Right atrium auricular region (tissue), 2 donors: ENCODE data around the gene THSD4. TPM values are rescaled to one million over a fixed set of nuclear protein-coding genes. Genes with fewer than 3 reads are reported as not detected.

Source experiments
- DNase-seq: peaks from one replicate; pipeline ENCODE4 v3.0.0-alpha.2; 2019; ENCODE audit warnings: low spot score
- H3K27ac ChIP-seq, 2 donors: fragments of 200-600 bp; sonication (generic); 1 replicate in 1 of 2; 2 replicates in 1 of 2; pipeline ENCODE4 v1.5.1; 2016 to 2019
- H3K27me3 ChIP-seq, 2 donors: fragments of 200-600 bp; sonication (generic); one replicate each; pipeline versions ENCODE4 v1.5.1 to v1.6.0; 2017 to 2019
- H3K36me3 ChIP-seq: fragments of 200-600 bp; sonication (generic); one replicate; pipeline ENCODE4 v1.5.1; 2016
- H3K4me1 ChIP-seq, 2 donors: fragments of 200-600 bp; sonication (generic); one replicate each; pipeline versions ENCODE4 v1.5.1 to v1.6.0; 2017 to 2019
- H3K4me3 ChIP-seq, 2 donors: fragments of 200-600 bp; sonication (generic); 1 replicate in 1 of 2; 2 replicates in 1 of 2; pipeline ENCODE4 v1.5.1; 2017 to 2019; ENCODE audit warnings: mild to moderate bottlenecking in 1 of 2, moderate library complexity in 1 of 2
- H3K9me3 ChIP-seq, 2 donors: fragments of 200-600 bp; sonication (generic); one replicate each; pipeline ENCODE4 v1.5.1; 2019
- CTCF ChIP-seq, 2 donors: fragments of 200-600 bp; sonication (generic); IDR thresholded peaks; one replicate each; pipeline ENCODE4 v1.5.1; 2019; ENCODE audit warnings: antibody characterized with exemption in 2 of 2
- total RNA-seq, 2 donors: library from RNA; depleted of rRNA; stranded (reverse); fragments of >200 nt; gene quantifications; one replicate each; pipeline ENCODE4 v1.1.0, GENCODE V29; 2016

The THSD4 gene
- total RNA-seq, 2 donors from 2014 or later = 41.2 to 85.3 TPM

DNA sequence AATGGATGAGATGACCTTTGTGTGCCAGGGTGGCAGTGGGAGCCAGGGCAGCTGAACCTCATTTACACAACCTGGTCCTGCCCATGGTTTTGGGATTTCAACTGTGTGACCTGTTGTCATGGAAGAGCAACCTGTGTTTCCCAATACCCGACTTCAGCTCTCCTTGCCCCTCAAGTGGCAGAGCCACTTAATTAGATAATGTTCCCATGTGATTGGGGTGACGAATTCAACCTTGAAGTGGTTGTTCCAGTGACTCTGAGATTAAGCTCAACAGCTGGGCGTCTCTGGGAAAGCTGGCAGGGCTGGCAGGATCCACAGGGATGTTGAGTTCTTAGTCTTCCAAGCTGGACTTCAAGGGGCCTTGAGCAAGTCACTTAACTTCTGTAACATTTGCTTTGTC is 71.0 kb downstream of the THSD4 start:
- Histone ChIP-seq H3K36me3 (no peaks in the 10 kb centered on the region), H3K9me3 (no peaks in the 10 kb centered on the region), H3K4me1 (peaks cover 0 to 17% of the 10 kb centered on the region in 2 donors), H3K27ac (peak overlapping the region; percentile 69 to 84), H3K27me3 (no peaks in the 10 kb centered on the region), H3K4me3 (no peak overlapping the region)
- no peak for TF ChIP-seq CTCF (IDR thresholded peaks at IDR 0.05)
- no peak for DNase-seq

DNA sequence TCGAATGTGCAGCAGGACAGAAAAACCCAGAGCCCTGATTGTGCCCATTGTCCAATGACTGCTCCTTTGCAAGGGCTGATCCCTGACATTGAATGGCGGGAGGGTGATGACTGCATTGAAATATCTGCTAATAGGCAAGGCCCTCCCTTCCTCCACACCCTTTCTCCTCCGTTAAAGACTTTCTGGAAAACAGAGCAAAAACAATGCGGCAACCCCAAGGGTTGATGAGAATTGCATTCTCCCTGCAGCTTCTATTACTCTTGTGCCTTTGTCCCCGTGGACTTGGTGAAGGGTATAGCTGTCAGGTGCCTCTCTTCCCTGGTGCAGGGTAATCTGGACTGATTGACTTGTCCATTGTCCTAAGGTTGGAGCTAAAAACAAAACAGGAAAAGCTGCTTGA is 71.8 kb downstream of the THSD4 start:
- no peaks in the 10 kb centered on the region for H3K27me3 ChIP-seq
- peaks cover 0 to 17% of the 10 kb centered on the region in 2 donors for H3K4me1 ChIP-seq
- no peaks in the 10 kb centered on the region for H3K9me3 ChIP-seq
- peak overlapping the region; percentile 69 to 84 for H3K27ac ChIP-seq
- TF ChIP-seq CTCF (IDR thresholded peaks at IDR 0.05) = no peak
- H3K36me3 ChIP-seq = no peaks in the 10 kb centered on the region
- no peak overlapping the region for H3K4me3 ChIP-seq
- no peak for DNase-seq

- Histone ChIP-seq H3K9me3 (no peaks in the 10 kb centered on the region), H3K27me3 (no peaks in the 10 kb centered on the region), H3K4me3 (no peak overlapping the region), H3K4me1 (peaks cover 0 to 17% of the 10 kb centered on the region in 2 donors), H3K36me3 (no peaks in the 10 kb centered on the region), H3K27ac (peak overlapping the region; percentile 69 to 84)
- no peak for TF ChIP-seq CTCF (IDR thresholded peaks at IDR 0.05)
- DNase-seq = no peak
Observed at GRCh38 chr15:71187526-71187925, 72.3 kb downstream of the THSD4 start.

DNA sequence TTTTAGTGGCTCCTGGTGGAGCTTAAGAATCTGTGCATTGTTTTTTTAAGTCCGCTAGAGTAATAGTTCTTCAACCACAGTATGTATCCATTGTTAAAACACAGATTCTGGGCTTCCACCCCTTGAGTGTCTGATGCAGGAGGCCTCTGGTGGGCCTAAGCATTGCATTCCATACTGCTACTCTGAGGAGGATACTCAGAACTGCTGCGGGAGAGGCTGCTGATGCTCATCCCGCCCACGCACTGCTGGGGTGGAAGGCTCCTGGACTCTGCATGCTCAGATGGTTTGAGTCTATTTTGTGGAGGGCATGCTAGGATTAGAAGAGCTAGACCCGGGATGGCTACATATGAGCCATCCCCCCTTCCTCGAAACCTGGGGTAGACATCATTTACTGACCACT is 74.4 kb downstream of the THSD4 start:
- H3K4me1 ChIP-seq = peaks cover 0 to 17% of the 10 kb centered on the region in 2 donors
- no peak overlapping the region for H3K4me3 ChIP-seq
- H3K9me3 ChIP-seq = no peaks in the 10 kb centered on the region
- H3K36me3 ChIP-seq = no peaks in the 10 kb centered on the region
- no peak for TF ChIP-seq CTCF (IDR thresholded peaks at IDR 0.05)
- no peaks in the 10 kb centered on the region for H3K27me3 ChIP-seq
- H3K27ac ChIP-seq = no peak overlapping the region
- DNase-seq = no peak

DNA sequence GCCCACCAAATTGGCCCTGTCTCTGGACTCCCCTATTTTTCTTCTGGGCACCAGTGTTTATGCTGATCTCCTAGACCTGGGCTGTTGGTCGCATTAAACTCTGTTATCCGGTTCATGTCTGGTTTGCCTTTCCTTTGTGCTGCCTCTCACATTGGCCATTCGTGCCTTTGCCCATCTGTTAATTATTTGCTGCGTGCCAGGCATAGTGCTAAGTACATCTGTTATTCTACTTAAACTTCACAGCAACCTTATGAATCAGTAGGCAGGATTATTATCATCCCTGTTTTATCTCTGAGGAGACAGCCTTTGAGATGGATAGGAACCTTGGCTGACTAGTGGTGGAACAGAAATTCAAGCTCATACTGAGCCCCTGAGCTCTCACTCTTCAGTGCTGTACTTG is 76.0 kb downstream of the THSD4 start:
- H3K36me3 ChIP-seq = no peaks in the 10 kb centered on the region
- H3K4me3 ChIP-seq = no peak overlapping the region
- no peaks in the 10 kb centered on the region for H3K9me3 ChIP-seq
- H3K27ac ChIP-seq = peak overlapping the region; percentile 39 to 52
- no peak for TF ChIP-seq CTCF (IDR thresholded peaks at IDR 0.05)
- peaks cover 0 to 14% of the 10 kb centered on the region in 2 donors for H3K4me1 ChIP-seq
- H3K27me3 ChIP-seq = no peaks in the 10 kb centered on the region
- DNase-seq = no peak

- Histone ChIP-seq H3K4me3 (no peak overlapping the region), H3K4me1 (no peaks in the 10 kb centered on the region), H3K9me3 (no peaks in the 10 kb centered on the region), H3K27ac (no peak overlapping the region), H3K36me3 (no peaks in the 10 kb centered on the region), H3K27me3 (no peaks in the 10 kb centered on the region)
- DNase-seq = no peak
- no peak for TF ChIP-seq CTCF (IDR thresholded peaks at IDR 0.05)
Observed at GRCh38 chr15:71192816-71193215, 77.5 kb downstream of the THSD4 start.
